GM12878 (cell line): Measurements from ENCODE around the gene NEURL4. TPM values are rescaled to one million over a fixed set of nuclear protein-coding genes. Genes with fewer than 3 reads are reported as not detected.

Source experiments
- ATAC-seq: fragments of 200-7000 bp; cut with Tn5 transposase; 3 replicates; pipeline ENCODE4 v1.9.1; 2020; ENCODE audit warnings: mild to moderate bottlenecking, moderate library complexity
- BruUV-seq: library from RNA; stranded (reverse); fragments of 400-500 nt; replicated peaks from 2 replicates; lab custom pipeline; 2021; lab: Mats Ljungman, UMichigan
- CTCF ChIA-PET: fragments of 300-600 bp; sonication (Branson Sonifier 250); formaldehyde crosslinking; extraction: SDS; loops from one replicate; lab custom pipeline; 2021; ENCODE audit warnings: inconsistent platforms; lab: Yijun Ruan, JAX
- POLR2A ChIA-PET: fragments of 350-600 bp; formaldehyde crosslinking; extraction: SDS; loops from one replicate; lab custom pipeline; 2021; ENCODE audit warnings: inconsistent platforms; lab: Charles Lee
- RAD21 ChIA-PET: fragments of 300-600 bp; sonication (Branson Sonifier 250); formaldehyde crosslinking; loops from one replicate; lab custom pipeline; 2023; ENCODE audit warnings: antibody characterized with exemption; ENCODE audit not compliant: unreplicated experiment; lab: Charles Lee
- SMC1A ChIA-PET: fragments of 300-600 bp; sonication (Branson Sonifier 250); formaldehyde crosslinking; loops from one replicate; lab custom pipeline; 2023; ENCODE audit not compliant: unreplicated experiment, uncharacterized antibody; lab: Charles Lee
- DNase-seq: peaks from one replicate; pipeline ENCODE4 v3.0.0-alpha.2; 2011; ENCODE audit warnings: low read depth, low spot score
- FAIRE-seq: peaks from 3 replicates; lab custom pipeline; 2011; peaks lifted over from hg19 to GRCh38; lab: Jason Lieb, UNC
- H2AFZ ChIP-seq: 2 replicates; pipeline ENCODE4 v1.6.0; 2011; ENCODE audit warnings: low read depth, low read length, control low read depth; ENCODE audit not compliant: control insufficient read depth
- H3K27ac ChIP-seq: 2 replicates; pipeline ENCODE4 v1.5.1; 2011; ENCODE audit warnings: control low read depth; ENCODE audit not compliant: control insufficient read depth, insufficient read depth
- H3K27me3 ChIP-seq, 2 experiments: replicated peaks in 1 of 2; 2 replicates each; pipeline versions ENCODE4 v1.6.0 to v1.6.1; 2011; ENCODE audit warnings: low read length in 1 of 2; ENCODE audit not compliant: control insufficient read depth in 2 of 2, insufficient read depth in 2 of 2
- H3K36me3 ChIP-seq, 2 experiments: 2 replicates each; pipeline ENCODE4 v1.5.1; 2011; ENCODE audit warnings: low read length in 1 of 2; ENCODE audit not compliant: control insufficient read depth in 2 of 2, insufficient read depth in 2 of 2
- H3K4me1 ChIP-seq: 2 replicates; pipeline ENCODE4 v1.6.1; 2011; ENCODE audit warnings: mild to moderate bottlenecking, low read length, moderate library complexity, mixed read lengths; ENCODE audit not compliant: control insufficient read depth, insufficient read depth
- H3K4me2 ChIP-seq: 2 replicates; pipeline ENCODE4 v1.6.0; 2011; ENCODE audit warnings: control low read depth; ENCODE audit not compliant: control insufficient read depth, insufficient read depth
- H3K4me3 ChIP-seq: fragments of 200-600 bp; sonication (generic); 2 replicates; pipeline ENCODE4 v1.5.1; 2016
- H3K79me2 ChIP-seq: 2 replicates; pipeline ENCODE4 v1.6.0; 2011; ENCODE audit warnings: low read length; ENCODE audit not compliant: control insufficient read depth, insufficient read depth
- H3K9ac ChIP-seq: 2 replicates; pipeline ENCODE4 v1.8.0; 2011; ENCODE audit warnings: low read length, control low read depth, mixed read lengths; ENCODE audit not compliant: control insufficient read depth, insufficient read depth
- H3K9me3 ChIP-seq: replicated peaks from 3 replicates; pipeline ENCODE4 v1.5.1; 2011; ENCODE audit warnings: mild to moderate bottlenecking, low read length; ENCODE audit not compliant: control insufficient read depth, insufficient read depth
- H4K20me1 ChIP-seq: 2 replicates; pipeline ENCODE4 v1.6.0; 2011; ENCODE audit not compliant: control insufficient read depth, insufficient read depth
- BACH1 ChIP-seq: fragments of 450-650 bp; IDR thresholded peaks from 2 replicates; pipeline ENCODE4 v1.6.1; 2017; ENCODE audit warnings: mild to moderate bottlenecking, borderline replicate concordance
- BHLHE40 ChIP-seq, 2 experiments: fragments of 450-650 bp in 1 of 2; IDR thresholded peaks; 2 replicates each; pipeline ENCODE4 v1.6.1; 2011 to 2017; ENCODE audit warnings: low read depth in 2 of 2, borderline replicate concordance in 1 of 2, improper control_type of control experiment in 1 of 2, low read length in 1 of 2, mild to moderate bottlenecking in 1 of 2
- CREB1 ChIP-seq: IDR thresholded peaks from 2 replicates; pipeline ENCODE4 v1.6.1; 2012; ENCODE audit warnings: low read depth, mild to moderate bottlenecking, inconsistent platforms
- CREM ChIP-seq: IDR thresholded peaks from 2 replicates; pipeline ENCODE4 v1.6.1; 2014; ENCODE audit warnings: antibody characterized with exemption, low read depth
- GABPA ChIP-seq: IDR thresholded peaks from 2 replicates; pipeline ENCODE4 v1.6.1; 2014; ENCODE audit warnings: antibody characterized with exemption, low read depth, mild to moderate bottlenecking, inconsistent platforms
- HDAC2 ChIP-seq: fragments of 200-600 bp; sonication (generic); IDR thresholded peaks from 2 replicates; pipeline ENCODE4 v1.6.1; 2017
- IKZF2 ChIP-seq, 2 experiments: fragments of 450-650 bp; IDR thresholded peaks; 2 replicates each; pipeline ENCODE4 v1.6.1; 2017; ENCODE audit warnings: mild to moderate bottlenecking in 2 of 2, moderate library complexity in 2 of 2
- LARP7 ChIP-seq: fragments of 450-650 bp; IDR thresholded peaks from 2 replicates; pipeline ENCODE4 v1.6.1; 2017; ENCODE audit warnings: mild to moderate bottlenecking
- MYB ChIP-seq: fragments of 150-350 bp; IDR thresholded peaks from 2 replicates; pipeline ENCODE4 v1.6.1; 2014; ENCODE audit warnings: mild to moderate bottlenecking, low read depth, low read length, borderline replicate concordance
- NFXL1 ChIP-seq: fragments of 450-650 bp; IDR thresholded peaks from 2 replicates; pipeline ENCODE4 v1.6.1; 2017; ENCODE audit warnings: antibody characterized with exemption, mild to moderate bottlenecking, borderline replicate concordance
- NKRF ChIP-seq: fragments of 450-650 bp; conservative IDR thresholded peaks from 2 replicates; pipeline ENCODE4 v1.6.1; 2017; ENCODE audit warnings: mild to moderate bottlenecking, moderate library complexity
- NR2C2 ChIP-seq: IDR thresholded peaks from 2 replicates; pipeline ENCODE4 v1.6.1; 2011; ENCODE audit warnings: borderline replicate concordance, low read depth; ENCODE audit not compliant: control insufficient read depth, insufficient read length
- PAX5 ChIP-seq: IDR thresholded peaks from 2 replicates; pipeline ENCODE4 v1.6.1; 2011; ENCODE audit warnings: low read depth, low read length, borderline replicate concordance
- POLR2A ChIP-seq: IDR thresholded peaks from 2 replicates; pipeline ENCODE4 v1.6.1; 2011; ENCODE audit warnings: low read depth, mild to moderate bottlenecking, low read length
- POLR2AphosphoS2 ChIP-seq: IDR thresholded peaks from 2 replicates; pipeline ENCODE4 v1.6.1; 2011; ENCODE audit warnings: low read depth, mild to moderate bottlenecking, low read length, improper control_type of control experiment, moderate library complexity
- SIX5 ChIP-seq: IDR thresholded peaks from 2 replicates; pipeline ENCODE4 v1.6.1; 2011; ENCODE audit warnings: mild to moderate bottlenecking, low read depth, low read length, moderate library complexity; ENCODE audit not compliant: severe bottlenecking
- TARDBP ChIP-seq: IDR thresholded peaks from 2 replicates; pipeline ENCODE4 v1.6.1; 2016; ENCODE audit warnings: borderline replicate concordance
- TBL1XR1 ChIP-seq: IDR thresholded peaks from 2 replicates; pipeline ENCODE4 v1.6.1; 2012; ENCODE audit warnings: low read depth, low read length, improper control_type of control experiment
- ZBED1 ChIP-seq: IDR thresholded peaks from 2 replicates; pipeline ENCODE4 v1.6.1; 2016; ENCODE audit warnings: borderline replicate concordance
- WGBS: methylation state at CpG from one replicate; pipeline ENCODE4 v1.1.6; 2016; ENCODE audit warnings: low lambda C conversion rate; ENCODE audit not compliant: insufficient replicate concordance, insufficient coverage; ENCODE audit errors: missing lambda C conversion rate; 5-methylcytosine and 5-hydroxymethylcytosine counted together
- in situ Hi-C: fragments of 300-500 bp; cut with MboI; formaldehyde crosslinking; loops from 9 replicates; pipeline ENCODE4 v1.14.3; 2018; ENCODE audit warnings: mixed read lengths
- intact Hi-C: fragments of 100-400 bp; cut with micrococcal nuclease; formaldehyde crosslinking; loops from one replicate; pipeline ENCODE4 v1.14.2; 2022; ENCODE audit not compliant: unreplicated experiment
- polyA plus RNA-seq, 11 experiments: library from polyadenylated mRNA; depleted of rRNA in 4 of 11; unstranded in 6 of 11; stranded (reverse) in 5 of 11; fragments of >200 nt; fragmentation: Nextera tagmentation in 4 of 11; fragmentation: Illumina TruSeq in 1 of 11; extraction: Ambion mirVana in 4 of 11; extraction: Trizol in 1 of 11; gene quantifications; 1 replicate in 1 of 11; 2 replicates in 10 of 11; pipeline versions ENCODE4 v1.2.1 to v1.2.3, GENCODE V29; 2011 to 2016; ENCODE audit warnings: inconsistent platforms in 2 of 11, missing spikeins in 2 of 11, low read depth in 1 of 11
- total RNA-seq, 4 experiments: library from RNA; depleted of rRNA in 3 of 4; stranded (reverse); fragments of >200 nt in 3 of 4; fragmentation: Illumina TruSeq in 1 of 4; extraction: Trizol in 1 of 4; gene quantifications; 2 replicates each; pipeline versions ENCODE4 v1.2.1 to v1.2.3, GENCODE V29; 2013 to 2021
- TF ChIP-seq, protein P1 (sequence below): fragments of 450-650 bp; IDR thresholded peaks from 2 replicates; pipeline ENCODE4 v1.6.1; 2018; ENCODE audit warnings: mild to moderate bottlenecking, low read depth, moderate library complexity; ENCODE audit not compliant: partially characterized antibody

Gene NEURL4
- total and polyA plus RNA-seq, 10 of the 15 experiments (the other 5 are each of a cell fraction or from before 2014, with no cell fraction given), result 0.03 to 41.9 (median 10.0) TPM

- TF ChIP-seq LARP7, result no peak
- TF ChIP-seq POLR2A, result peak; percentile 77
- peak; percentile 69; the same call in 1 of the 2 replicates for TF ChIP-seq POLR2AphosphoS2
- TF ChIP-seq NR2C2, result no peak
- peak; percentile 39 to 42; a peak in 2 of 4 replicates for TF ChIP-seq IKZF2 (IDR thresholded peaks at IDR 0.05)
- no peak for TF ChIP-seq NFXL1
- no peak for TF ChIP-seq HDAC2
- TF ChIP-seq BACH1, result no peak; the same call in 1 of the 2 replicates
- no peak for TF ChIP-seq PAX5
- TF ChIP-seq CREM, result peak; percentile 61; the same call in 1 of the 2 replicates
These were observed 350 bp upstream of the NEURL4 start (continued) for GRCh38 chr17:7329374-7329996.

DNA sequence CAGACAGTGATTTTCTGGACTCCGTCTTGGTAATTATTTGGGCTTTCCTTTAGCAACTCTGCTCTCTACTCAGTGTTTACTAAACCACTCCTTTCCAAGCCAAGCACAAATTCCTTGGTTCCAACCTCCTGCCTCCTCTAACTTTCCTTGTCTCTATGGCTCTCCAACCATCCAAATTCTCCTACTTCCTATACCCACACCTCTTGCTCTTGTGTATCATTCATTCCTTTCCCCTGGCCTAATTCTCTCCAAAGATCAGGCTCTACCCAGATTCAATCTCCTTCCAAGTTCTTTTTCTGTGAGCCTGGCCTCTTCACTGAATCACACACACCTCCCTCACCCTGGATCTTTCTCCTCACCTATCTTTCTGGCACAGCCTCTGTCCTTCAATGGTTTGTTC lies 1.1 kb downstream of the NEURL4 start:
- POLR2A ChIA-PET, result interaction anchor here (1.7 to 3.2 kb wide), 4 partner anchors 9 to 86 kb away, joined by 6 to 21 read pairs (median 11); partner anchors contain the start of genes ACAP1, GABARAP and TMEM256
- RAD21 ChIA-PET, result interaction anchor here (2.2 kb wide), 1 partner anchor 9 kb away, joined by 10 read pairs; the partner anchor contains the start of gene ACAP1
- Histone ChIP-seq H2AFZ (no peak overlapping the region), H3K9me3 (no peaks in the 10 kb centered on the region), H3K36me3 (peaks cover 2 to 12% of the 10 kb centered on the region in 2 experiments; a peak in 3 of 4 replicates), H3K9ac (peak overlapping the region; percentile 79), H3K4me2 (peak overlapping the region; percentile 66), H3K4me1 (peaks cover 27% of the 10 kb centered on the region), H4K20me1 (no peaks in the 10 kb centered on the region), H3K79me2 (peaks cover 17% of the 10 kb centered on the region), H3K27me3 (no peaks in the 10 kb centered on the region), H3K4me3 (peak overlapping the region; percentile 99), H3K27ac (no peak overlapping the region)
- FAIRE-seq (no peak), ATAC-seq (no peak), DNase-seq (no peak)
- WGBS, result 100% methylated on average over 1 of the region's 1 CpG
- no TSS peak for BruUV-seq
- SMC1A ChIA-PET, result interaction anchor here (1.0 to 2.3 kb wide), 2 partner anchors 10 to 26 kb away, joined by 3 to 18 read pairs; partner anchors contain the start of gene ACAP1
- CTCF ChIA-PET, result interaction anchor here (0.8 to 7.9 kb wide), 3 partner anchors 9 to 282 kb away, joined by 4 to 49 read pairs (median 46); partner anchors contain the start of gene ACAP1
- in situ Hi-C loops, result no loop called here
- intact Hi-C loops, result loop anchor here (2.0 kb wide), 1 partner anchor 21 kb away; the partner anchor contains the start of gene EIF5A
- TF ChIP-seq, protein P1, sequence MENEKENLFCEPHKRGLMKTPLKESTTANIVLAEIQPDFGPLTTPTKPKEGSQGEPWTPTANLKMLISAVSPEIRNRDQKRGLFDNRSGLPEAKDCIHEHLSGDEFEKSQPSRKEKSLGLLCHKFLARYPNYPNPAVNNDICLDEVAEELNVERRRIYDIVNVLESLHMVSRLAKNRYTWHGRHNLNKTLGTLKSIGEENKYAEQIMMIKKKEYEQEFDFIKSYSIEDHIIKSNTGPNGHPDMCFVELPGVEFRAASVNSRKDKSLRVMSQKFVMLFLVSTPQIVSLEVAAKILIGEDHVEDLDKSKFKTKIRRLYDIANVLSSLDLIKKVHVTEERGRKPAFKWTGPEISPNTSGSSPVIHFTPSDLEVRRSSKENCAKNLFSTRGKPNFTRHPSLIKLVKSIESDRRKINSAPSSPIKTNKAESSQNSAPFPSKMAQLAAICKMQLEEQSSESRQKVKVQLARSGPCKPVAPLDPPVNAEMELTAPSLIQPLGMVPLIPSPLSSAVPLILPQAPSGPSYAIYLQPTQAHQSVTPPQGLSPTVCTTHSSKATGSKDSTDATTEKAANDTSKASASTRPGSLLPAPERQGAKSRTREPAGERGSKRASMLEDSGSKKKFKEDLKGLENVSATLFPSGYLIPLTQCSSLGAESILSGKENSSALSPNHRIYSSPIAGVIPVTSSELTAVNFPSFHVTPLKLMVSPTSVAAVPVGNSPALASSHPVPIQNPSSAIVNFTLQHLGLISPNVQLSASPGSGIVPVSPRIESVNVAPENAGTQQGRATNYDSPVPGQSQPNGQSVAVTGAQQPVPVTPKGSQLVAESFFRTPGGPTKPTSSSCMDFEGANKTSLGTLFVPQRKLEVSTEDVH, result no peak
- no peak for TF ChIP-seq CREB1
- no peak for TF ChIP-seq SIX5
- TF ChIP-seq ZBED1, result no peak
- no peak for TF ChIP-seq TBL1XR1
- no peak for TF ChIP-seq MYB
- no peak for TF ChIP-seq NKRF
- no peak for TF ChIP-seq GABPA
- no peak for TF ChIP-seq BHLHE40 (IDR thresholded peaks at IDR 0.05; ENCODE audit: borderline replicate concordance in 1 of 2, low read depth in 2 of 2, low read length in 1 of 2)
- TF ChIP-seq TARDBP, result no peak
